ENCODE data around the gene RPL36A. TPM values are rescaled to one million over a fixed set of nuclear protein-coding genes. Genes with fewer than 3 reads are reported as not detected.

The RPL36A gene
- total and polyA plus RNA-seq, 10 of the 15 experiments (the other 5 are each of a cell fraction or from before 2014, with no cell fraction given): 425 to 4,528 (median 3,270) TPM

DNA sequence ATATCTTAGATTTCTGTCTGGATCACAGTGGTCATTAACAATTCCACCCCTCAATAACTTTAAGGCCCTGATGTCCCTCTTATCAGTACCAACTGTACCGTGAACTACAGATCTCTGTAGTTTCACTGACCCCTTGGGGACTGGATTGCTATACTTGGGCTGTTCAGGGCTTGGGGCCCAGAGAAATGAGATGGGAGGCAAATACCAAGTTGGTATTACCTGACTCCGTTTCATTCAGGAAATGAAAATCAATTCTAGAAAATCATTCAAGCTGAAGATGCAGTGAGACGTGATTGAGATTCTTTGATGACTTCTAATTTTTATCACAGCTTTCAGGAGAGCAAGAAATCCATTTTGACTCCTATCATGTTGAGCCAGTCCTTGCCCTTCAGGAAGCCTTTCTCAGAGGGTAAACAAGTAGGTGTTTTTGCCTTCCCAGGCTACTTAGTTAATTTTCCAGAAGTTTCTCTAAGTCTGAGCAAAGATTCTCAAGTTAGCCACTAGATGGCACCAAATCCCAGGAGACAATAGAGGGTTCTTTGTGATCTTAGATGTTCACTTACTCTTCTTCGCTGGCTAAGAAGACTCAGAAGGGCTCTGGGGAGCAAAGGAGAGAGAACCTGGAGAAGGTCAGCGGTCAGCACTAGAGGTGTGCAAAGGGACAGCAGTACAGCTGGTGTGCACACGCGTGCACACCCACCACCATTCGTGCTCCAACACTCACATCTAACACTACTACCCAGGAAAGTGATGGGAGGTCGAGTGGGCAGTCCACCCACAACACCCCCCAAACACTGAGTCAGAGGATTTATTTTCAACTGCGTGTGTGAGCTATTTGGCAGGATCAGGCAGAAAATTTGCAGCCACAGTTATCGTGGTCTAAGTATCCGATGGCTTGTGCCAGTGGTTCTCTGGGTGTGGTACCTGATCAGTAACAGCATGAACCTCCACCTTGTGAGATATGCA lies 24.7 kb downstream of the RPL36A start (continued):
- TF ChIP-seq ZNF217 (IDR thresholded peaks at IDR 0.05) (no peak), TAF1 (IDR thresholded peaks at IDR 0.05; ENCODE audit: borderline replicate concordance, low read depth, low read length) (no peak), ZNF207 (IDR thresholded peaks at IDR 0.05; ENCODE audit: borderline replicate concordance) (0 out of 2 replicates have a peak, but pooled peaks have one; percentile 36), RAD21 (IDR thresholded peaks at IDR 0.05; ENCODE audit: insufficient read depth, low read depth, low read length) (peak; percentile 84), KDM1A (IDR thresholded peaks at IDR 0.05; ENCODE audit: borderline replicate concordance) (no peak), WRNIP1 (IDR thresholded peaks at IDR 0.05; ENCODE audit: borderline replicate concordance, low read depth, low read length) (no peak), SUZ12 (IDR thresholded peaks at IDR 0.05; ENCODE audit: unreplicated experiment) (no peak), RBBP5 (conservative IDR thresholded peaks at IDR 0.05) (no peak), FOXM1 (IDR thresholded peaks at IDR 0.05; ENCODE audit: low read depth, low read length) (no peak), MTA3 (IDR thresholded peaks at IDR 0.05; ENCODE audit: borderline replicate concordance, low read length) (no peak), SMC3 (IDR thresholded peaks at IDR 0.05; ENCODE audit: borderline replicate concordance, low read length) (peak; percentile 53), POU2F2 (IDR thresholded peaks at IDR 0.05; ENCODE audit: borderline replicate concordance, low read depth, low read length) (no peak), JUNB (IDR thresholded peaks at IDR 0.05) (peak; percentile 43; the same call in 1 of the 2 replicates)
- TF ChIP-seq, protein P1, sequence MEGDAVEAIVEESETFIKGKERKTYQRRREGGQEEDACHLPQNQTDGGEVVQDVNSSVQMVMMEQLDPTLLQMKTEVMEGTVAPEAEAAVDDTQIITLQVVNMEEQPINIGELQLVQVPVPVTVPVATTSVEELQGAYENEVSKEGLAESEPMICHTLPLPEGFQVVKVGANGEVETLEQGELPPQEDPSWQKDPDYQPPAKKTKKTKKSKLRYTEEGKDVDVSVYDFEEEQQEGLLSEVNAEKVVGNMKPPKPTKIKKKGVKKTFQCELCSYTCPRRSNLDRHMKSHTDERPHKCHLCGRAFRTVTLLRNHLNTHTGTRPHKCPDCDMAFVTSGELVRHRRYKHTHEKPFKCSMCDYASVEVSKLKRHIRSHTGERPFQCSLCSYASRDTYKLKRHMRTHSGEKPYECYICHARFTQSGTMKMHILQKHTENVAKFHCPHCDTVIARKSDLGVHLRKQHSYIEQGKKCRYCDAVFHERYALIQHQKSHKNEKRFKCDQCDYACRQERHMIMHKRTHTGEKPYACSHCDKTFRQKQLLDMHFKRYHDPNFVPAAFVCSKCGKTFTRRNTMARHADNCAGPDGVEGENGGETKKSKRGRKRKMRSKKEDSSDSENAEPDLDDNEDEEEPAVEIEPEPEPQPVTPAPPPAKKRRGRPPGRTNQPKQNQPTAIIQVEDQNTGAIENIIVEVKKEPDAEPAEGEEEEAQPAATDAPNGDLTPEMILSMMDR (IDR thresholded peaks at IDR 0.05 in 2 of 3, conservative IDR thresholded peaks at IDR 0.05 in 1 of 3; ENCODE audit: control insufficient read depth in 2 of 3, extremely low read depth in 1 of 3, insufficient read depth in 1 of 3, low read depth in 3 of 3, low read length in 3 of 3): peak; percentile 69 to 82 (median 73)

Data from GM12878 (cell line).